NT2/D1 (cell line): ENCODE measurements around the gene SCAMP1.

ENCODE experiments used
- SUZ12 ChIP-seq: IDR thresholded peaks from 2 replicates; pipeline ENCODE4 v1.6.1; 2011; ENCODE audit not compliant: insufficient read length, insufficient read depth; ENCODE audit errors: extremely low read depth
- ZNF274 ChIP-seq: IDR thresholded peaks from 2 replicates; pipeline ENCODE4 v1.6.1; 2011; ENCODE audit warnings: mild to moderate bottlenecking, low read depth, low read length

GRCh38 chr5:78339617-78340436 is 20.6 kb upstream of the SCAMP1 start:
- TF ChIP-seq SUZ12 (no peak), ZNF274 (no peak)
